Left kidney (tissue), 2 donors: ENCODE data around the gene CEBPZOS. TPM values are rescaled to one million over a fixed set of nuclear protein-coding genes. Genes with fewer than 3 reads are reported as not detected.

Experiments
- DNase-seq: peaks from one replicate; pipeline ENCODE4 v3.0.0-alpha.2; 2013
- polyA plus RNA-seq: library from polyadenylated mRNA; unstranded; fragments of 120-200 nt; gene quantifications from one replicate; pipeline ENCODE4 v1.2.1, GENCODE V29; 2013; ENCODE audit not compliant: insufficient read length

Gene CEBPZOS
- polyA plus RNA-seq, 1 donor: 65.4 TPM

DNA sequence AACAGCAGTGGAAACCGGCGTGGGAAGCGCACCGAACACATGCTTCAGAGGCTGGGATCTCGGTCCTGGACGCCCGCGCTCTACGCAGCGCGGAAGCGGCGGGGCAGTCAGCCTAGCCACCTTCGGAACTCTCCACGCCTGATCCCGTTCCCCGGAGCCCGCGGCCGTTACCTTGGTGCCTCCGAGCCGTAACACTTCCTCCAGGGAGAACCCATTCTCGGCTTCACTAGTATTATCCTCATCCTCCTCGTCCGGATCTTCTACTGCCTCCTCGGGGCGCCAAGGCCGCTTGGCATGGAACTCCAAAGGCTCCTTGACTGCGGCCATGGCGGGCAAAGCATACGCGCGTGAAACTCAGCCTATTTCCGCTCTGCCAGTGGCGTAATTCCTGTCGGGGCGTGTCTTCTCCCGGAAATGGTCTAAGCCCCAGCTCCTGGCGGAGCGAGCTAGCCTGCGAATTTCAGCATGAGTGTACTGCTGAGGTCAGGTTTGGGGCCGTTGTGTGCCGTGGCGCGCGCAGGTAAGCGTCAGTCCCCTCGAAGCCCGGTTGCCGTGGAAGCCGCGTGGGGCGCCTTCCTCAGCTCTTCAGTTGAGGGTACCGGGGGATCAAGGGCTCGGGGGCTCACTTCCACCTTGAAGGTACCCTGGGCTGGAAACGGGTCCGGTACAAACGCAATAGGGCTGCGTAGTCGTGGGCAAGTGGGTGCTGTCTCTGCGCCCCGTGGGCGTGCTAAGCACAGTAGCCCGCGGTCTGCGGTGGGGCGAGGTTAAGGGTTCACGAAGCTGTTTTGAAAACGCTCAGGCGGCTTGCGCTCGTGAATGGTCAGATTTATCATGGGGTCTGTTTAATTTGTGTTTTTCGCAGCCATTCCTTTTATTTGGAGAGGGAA is 35.2 kb downstream of the CEBPZOS start, which contains the start of the genes CEBPZ and NDUFAF7:
TSS of gene CEBPZ (minus strand) at position 356 of the 890 bp plus-strand sequence. CDS start at position 327, 29 bp downstream.
TSS of gene NDUFAF7 (plus strand) at position 418 of the 890 bp plus-strand sequence. CDS start at position 466, 48 bp downstream.
- DNase-seq: peak; percentile 92

DNA sequence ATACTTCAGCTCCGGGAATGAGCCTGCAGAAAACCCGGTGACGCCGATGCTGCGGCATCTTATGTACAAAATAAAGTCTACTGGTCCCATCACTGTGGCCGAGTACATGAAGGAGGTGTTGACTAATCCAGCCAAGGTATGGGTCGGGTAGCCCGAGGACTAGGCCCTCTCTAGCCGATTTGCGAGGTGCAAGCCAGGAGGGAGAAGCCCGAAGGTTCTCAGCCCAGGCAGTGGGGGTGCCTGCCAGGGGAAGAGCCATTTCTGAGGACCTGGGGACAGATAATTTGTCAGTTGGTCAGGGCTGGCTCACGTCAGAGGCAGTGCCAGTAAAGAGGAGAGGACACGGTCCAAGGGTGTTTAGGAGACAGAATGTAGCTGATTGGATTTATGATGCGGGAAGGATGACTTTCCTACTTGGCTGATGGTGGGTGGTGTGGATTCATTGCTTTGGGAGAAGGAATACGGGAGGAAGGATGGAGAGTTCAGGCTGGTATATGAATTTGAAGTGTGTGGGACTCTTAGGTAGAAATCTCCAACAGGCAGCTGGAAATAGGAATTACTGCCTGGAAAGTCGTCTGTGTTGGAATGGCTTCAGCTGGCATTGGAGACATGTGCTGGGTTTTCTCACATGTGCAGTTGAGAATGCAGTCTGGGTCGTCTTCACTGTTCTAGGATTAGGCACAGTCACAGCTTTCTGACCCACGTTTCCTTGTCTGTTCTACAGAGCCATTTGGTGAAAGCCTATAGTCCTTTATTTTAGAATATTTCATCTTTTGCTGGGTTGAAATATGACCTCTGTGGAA is 36.0 kb downstream of the CEBPZOS start:
- peak; percentile 29 for DNase-seq

DNA sequence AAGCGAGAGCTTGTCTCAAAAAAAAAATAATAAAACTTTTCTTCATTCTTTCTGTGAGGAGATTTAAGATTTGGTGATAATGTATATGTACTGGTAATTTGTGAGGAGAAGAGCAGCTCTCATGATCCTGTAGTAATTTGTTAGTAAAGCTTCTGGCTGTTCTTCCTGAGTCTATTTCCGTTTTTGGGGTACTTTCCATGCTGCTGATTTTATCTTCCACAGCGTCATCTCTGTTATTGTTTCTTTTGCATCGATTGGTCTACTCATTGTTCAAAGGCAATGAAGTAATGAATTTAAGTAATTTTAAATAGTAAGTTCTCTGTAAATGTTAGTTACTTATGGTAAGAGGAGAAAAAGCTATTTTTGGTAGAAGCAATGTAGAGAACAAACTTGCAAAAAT is 47.1 kb downstream of the CEBPZOS start:
- DNase-seq: no peak

DNA sequence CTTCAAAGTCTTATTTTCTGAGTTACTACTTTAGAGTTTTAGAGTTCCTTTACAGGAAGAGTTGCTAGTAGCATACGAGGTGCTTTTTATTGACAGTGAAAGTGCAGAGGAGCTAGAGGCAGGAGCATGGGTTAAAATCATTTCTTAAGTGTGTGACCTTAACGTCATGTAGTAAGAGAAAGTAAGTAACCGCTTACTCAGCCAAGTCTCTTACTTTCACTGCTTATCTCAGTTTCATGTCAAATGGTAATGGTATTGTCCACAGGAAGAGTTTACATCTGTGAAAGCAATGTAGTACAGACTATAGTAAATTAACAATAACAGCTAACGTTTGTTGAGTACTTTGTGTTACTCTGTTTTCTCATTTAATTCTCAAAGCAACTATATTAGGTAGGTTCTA is 47.7 kb downstream of the CEBPZOS start:
- no peak for DNase-seq

DNA sequence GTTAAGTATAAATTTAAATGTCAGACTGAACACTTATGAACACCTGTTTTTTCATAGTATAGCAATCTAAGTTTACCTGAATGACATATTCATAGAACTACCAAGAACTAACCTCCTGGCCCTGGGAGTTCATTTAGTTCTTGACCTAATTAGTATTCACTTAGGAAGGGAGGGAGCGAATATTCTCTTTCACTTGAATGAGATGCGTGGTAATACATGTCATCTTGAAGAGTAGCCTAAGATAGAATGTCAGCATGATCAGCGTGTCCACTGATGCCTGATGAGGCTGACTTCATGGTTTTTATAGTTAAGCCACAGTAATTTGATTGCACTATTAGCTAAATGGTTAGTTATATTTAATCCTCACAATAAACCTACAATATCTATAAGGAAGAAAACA is 48.5 kb downstream of the CEBPZOS start:
- DNase-seq: no peak

DNA sequence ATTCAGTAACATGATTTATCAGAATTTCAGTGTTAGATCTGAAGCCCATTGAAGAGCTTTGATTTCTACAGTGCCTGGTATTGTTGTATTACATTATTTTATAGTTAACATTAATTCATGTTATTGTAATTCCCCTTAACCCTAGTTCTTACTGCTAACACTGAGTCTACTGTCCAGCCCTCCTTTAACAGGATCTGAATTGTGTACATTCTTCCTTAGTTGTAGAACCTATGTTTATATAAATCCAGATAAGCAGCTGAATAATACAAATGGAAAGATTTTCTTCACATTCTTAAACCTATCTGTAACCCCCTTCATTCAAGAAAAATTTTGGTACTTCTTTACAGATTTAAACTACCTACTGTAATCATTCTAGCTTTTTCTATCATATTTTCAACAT is 49.9 kb downstream of the CEBPZOS start:
- no peak for DNase-seq

DNA sequence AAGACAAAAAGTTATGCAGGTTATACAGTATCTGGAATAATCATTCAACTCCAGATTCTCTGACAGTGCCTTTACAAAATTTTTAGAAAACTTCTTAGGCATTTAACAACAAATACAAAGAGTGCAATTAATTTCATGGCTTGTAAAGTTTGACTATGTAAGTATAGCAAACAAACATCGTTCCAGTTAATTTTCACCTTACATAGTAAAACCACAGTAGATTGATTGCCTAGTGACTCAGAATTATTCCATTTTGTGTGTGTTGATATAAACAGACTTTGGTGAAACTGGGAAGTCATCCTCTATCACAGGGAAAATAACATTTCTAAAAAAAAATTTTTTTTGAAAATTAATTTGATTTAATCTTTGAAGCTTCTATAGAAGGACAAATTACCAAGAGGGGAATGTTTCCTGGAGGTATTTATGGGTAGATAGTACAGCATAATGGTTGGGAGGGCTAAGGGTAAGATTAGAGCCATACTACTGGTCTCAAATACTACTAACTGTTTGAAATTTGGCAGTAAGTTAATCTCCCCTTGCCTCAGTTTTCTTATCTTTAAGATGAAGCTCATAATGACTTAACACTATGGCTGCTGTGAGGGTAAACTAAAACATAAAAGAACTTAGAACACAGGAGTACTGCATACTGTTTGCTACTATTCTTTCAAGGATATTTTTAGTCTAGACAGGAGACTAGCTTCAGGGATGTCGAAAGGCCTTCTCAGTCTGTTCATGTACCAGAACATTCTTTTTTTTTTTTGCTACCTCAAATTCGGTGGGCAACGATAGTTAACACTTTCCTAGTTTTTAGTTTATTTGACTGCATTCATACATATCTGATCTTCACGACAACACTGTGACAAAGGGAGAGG is 54.8 kb downstream of the CEBPZOS start:
- no peak for DNase-seq

Other genes starting within 250 kb of the CEBPZOS start
- gene STRN, start 230.0 kb upstream of the CEBPZOS start, polyA plus RNA-seq: 26.4 TPM
- 27.9 TPM for gene HEATR5B, start 112.1 kb upstream of the CEBPZOS start, polyA plus RNA-seq
- gene GPATCH11, start 112.0 kb upstream of the CEBPZOS start, polyA plus RNA-seq: 12.0 TPM
- 41.5 TPM for gene EIF2AK2, start 39.5 kb upstream of the CEBPZOS start, polyA plus RNA-seq
- gene SULT6B1, start 7.8 kb upstream of the CEBPZOS start, polyA plus RNA-seq: not detected
- 89.4 TPM for gene CEBPZ, start 35.1 kb downstream of the CEBPZOS start, polyA plus RNA-seq
- gene NDUFAF7, start 35.2 kb downstream of the CEBPZOS start, polyA plus RNA-seq: 37.0 TPM
- 67.2 TPM for gene PRKD3, start 128.3 kb downstream of the CEBPZOS start, polyA plus RNA-seq
- gene QPCT, start 148.1 kb downstream of the CEBPZOS start, polyA plus RNA-seq: 13.2 TPM